GM18502 (cell line): ENCODE measurements around the gene NRROS.
"Not testable (repeated sequence)": the region's sequence is repeated elsewhere in the genome, so short reads cannot be mapped to it uniquely, and the experiment has no call there.

Experiments
- ATAC-seq: cut with Tn5 transposase; IDR thresholded peaks from one replicate; pipeline ENCODE4 v1.9.1; 2021; ENCODE audit warnings: mild to moderate bottlenecking; ENCODE audit not compliant: unreplicated experiment, poor library complexity

The NRROS gene

GRCh38 chr3:196624067-196624790, 15.3 kb upstream of the NRROS start:
- ATAC-seq: peak; percentile 46

- ATAC-seq: no peak
Measured at GRCh38 chr3:196624907-196625306, 14.6 kb upstream of the NRROS start.

GRCh38 chr3:196625331-196625730, 14.2 kb upstream of the NRROS start:
- ATAC-seq: no peak

- ATAC-seq: no peak
Measured at GRCh38 chr3:196627918-196628231, 11.6 kb upstream of the NRROS start.

GRCh38 chr3:196629228-196629627, 10.3 kb upstream of the NRROS start:
- ATAC-seq: no peak

- no peak for ATAC-seq
Measured at GRCh38 chr3:196631682-196632045, 7.8 kb upstream of the NRROS start.

GRCh38 chr3:196632046-196632751, 7.3 kb upstream of the NRROS start:
- ATAC-seq: peak; percentile 72

- ATAC-seq: no peak
Measured at GRCh38 chr3:196633555-196634151, 5.8 kb upstream of the NRROS start.

- ATAC-seq: no peak
Measured at GRCh38 chr3:196634224-196634623, 5.3 kb upstream of the NRROS start.

GRCh38 chr3:196634829-196635228, 4.7 kb upstream of the NRROS start:
- no peak for ATAC-seq

GRCh38 chr3:196636369-196637349, 2.8 kb upstream of the NRROS start:
- ATAC-seq: no peak

- not testable (repeated sequence) for ATAC-seq
Measured at GRCh38 chr3:196637941-196638340, 1.6 kb upstream of the NRROS start.

- peak; percentile 6 for ATAC-seq
Measured at GRCh38 chr3:196638861-196639482, 522 bp upstream of the NRROS start.

GRCh38 chr3:196640297-196641018, 964 bp downstream of the NRROS start:
- ATAC-seq: no peak

- ATAC-seq: no peak
Measured at GRCh38 chr3:196641333-196642054, 2.0 kb downstream of the NRROS start.

- no peak for ATAC-seq
Measured at GRCh38 chr3:196642434-196642833, 2.9 kb downstream of the NRROS start.

GRCh38 chr3:196643201-196643749, 3.8 kb downstream of the NRROS start:
- peak; percentile 80 for ATAC-seq

GRCh38 chr3:196643761-196644160, 4.3 kb downstream of the NRROS start:
- no peak for ATAC-seq

GRCh38 chr3:196645096-196645495, 5.6 kb downstream of the NRROS start:
- ATAC-seq: no peak
